Endothelial cell of umbilical vein (primary cell): ENCODE data around the gene TMEM151B.

Experiments
- EZH2 ChIP-seq: IDR thresholded peaks from 2 replicates; pipeline ENCODE4 v1.6.1; 2012; ENCODE audit warnings: borderline replicate concordance, low read depth, mild to moderate bottlenecking, moderate library complexity, low read length, inconsistent platforms; ENCODE audit not compliant: severe bottlenecking
- TF ChIP-seq, protein P1 (sequence below), 2 donors: IDR thresholded peaks; 1 replicate in 1 of 2; 2 replicates in 1 of 2; pipeline ENCODE4 v1.5.1; 2011; ENCODE audit warnings: low read length in 2 of 2, mild to moderate bottlenecking in 2 of 2, moderate library complexity in 2 of 2, control low read depth in 1 of 2, inconsistent platforms in 1 of 2, low read depth in 1 of 2; ENCODE audit not compliant: insufficient read depth in 1 of 2; ENCODE audit errors: extremely low read depth in 1 of 2

DNA sequence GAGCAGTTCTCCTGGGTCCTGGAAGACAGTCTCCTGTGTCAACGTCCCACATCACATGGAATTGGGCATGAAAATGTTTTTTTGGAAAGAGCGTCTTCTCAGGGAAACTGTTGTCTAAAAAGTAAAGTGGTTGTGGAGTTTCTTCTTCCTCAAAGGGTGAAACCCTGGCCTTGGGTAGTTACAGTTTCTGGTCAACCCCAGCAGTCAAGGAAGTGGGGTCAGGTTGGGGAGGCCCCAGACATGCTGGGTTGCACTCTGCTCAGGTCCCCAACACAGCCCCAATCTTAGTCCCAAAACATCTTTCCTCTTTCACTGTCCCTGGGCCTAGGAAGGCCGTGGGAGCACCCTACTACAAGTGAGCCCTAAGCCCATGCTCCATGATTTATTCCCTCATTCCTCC lies 3.9 kb upstream of the TMEM151B start:
- TF ChIP-seq, protein P1, sequence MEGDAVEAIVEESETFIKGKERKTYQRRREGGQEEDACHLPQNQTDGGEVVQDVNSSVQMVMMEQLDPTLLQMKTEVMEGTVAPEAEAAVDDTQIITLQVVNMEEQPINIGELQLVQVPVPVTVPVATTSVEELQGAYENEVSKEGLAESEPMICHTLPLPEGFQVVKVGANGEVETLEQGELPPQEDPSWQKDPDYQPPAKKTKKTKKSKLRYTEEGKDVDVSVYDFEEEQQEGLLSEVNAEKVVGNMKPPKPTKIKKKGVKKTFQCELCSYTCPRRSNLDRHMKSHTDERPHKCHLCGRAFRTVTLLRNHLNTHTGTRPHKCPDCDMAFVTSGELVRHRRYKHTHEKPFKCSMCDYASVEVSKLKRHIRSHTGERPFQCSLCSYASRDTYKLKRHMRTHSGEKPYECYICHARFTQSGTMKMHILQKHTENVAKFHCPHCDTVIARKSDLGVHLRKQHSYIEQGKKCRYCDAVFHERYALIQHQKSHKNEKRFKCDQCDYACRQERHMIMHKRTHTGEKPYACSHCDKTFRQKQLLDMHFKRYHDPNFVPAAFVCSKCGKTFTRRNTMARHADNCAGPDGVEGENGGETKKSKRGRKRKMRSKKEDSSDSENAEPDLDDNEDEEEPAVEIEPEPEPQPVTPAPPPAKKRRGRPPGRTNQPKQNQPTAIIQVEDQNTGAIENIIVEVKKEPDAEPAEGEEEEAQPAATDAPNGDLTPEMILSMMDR (IDR thresholded peaks at IDR 0.05; ENCODE audit: extremely low read depth in 1 of 2, insufficient read depth in 1 of 2, low read depth in 1 of 2, low read length in 2 of 2): no peak
- no peak for TF ChIP-seq EZH2
